ENCODE data around the gene STUM.

Gene STUM

DNA sequence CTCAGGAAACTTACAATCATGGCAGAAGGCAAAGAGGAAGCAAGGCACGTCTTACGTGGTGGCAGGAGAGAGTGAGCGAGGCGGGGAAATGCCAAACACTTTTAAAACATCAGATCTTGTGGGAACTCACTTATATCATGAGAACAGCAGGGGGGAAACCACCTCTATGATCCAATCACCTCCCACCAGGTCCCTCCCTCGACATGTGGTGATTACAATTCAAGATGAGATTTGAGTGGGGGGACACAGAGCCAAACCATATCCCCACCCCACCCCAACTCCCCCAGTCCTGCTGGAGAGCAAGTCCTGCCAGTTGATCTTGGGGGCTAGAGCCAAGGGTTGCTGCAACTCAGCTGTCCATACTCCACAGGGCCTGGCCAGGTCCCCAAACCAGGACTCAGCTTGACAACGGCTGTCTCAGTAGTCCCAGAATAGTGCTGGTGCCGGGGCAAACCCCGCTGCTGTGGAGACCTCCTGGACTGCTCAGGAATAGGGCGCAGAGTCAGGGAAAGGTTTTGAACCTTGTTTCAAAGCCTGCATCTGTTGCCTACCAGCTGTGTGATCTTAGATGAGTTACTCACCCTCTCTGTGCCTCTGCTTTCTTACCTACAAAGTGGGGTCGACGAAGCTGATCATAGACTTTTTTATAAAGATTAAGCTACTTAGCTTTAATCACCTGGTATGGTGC lies 79.5 kb downstream of the STUM start:
- no peaks in the 10 kb centered on the region for H3K27me3 ChIP-seq (ENCODE audit: insufficient read depth, low read length)
- no peaks in the 10 kb centered on the region for H3K4me1 ChIP-seq (ENCODE audit: control insufficient read depth in 1 of 2, insufficient read depth in 2 of 2, low read length in 2 of 2)
- no peak overlapping the region for H3K14ac ChIP-seq (ENCODE audit: low read length)
- no peak overlapping the region for H3K9ac ChIP-seq (ENCODE audit: low read length)
- no peak for DNase-seq
- no peak overlapping the region for H3K18ac ChIP-seq (ENCODE audit: low read length)
- no peak overlapping the region for H4K12ac ChIP-seq (ENCODE audit: low read depth, low read length)
- no peaks in the 10 kb centered on the region for H3K79me2 ChIP-seq (ENCODE audit: control insufficient read depth, insufficient read depth, low read length, poor library complexity)
- no peak overlapping the region for H2BK12ac ChIP-seq (ENCODE audit: low read length)
- H2AK5ac ChIP-seq (ENCODE audit: low read length), result no peak overlapping the region
- no peak overlapping the region for H4K8ac ChIP-seq (ENCODE audit: low read depth, low read length)
- H3K36me3 ChIP-seq (ENCODE audit: control insufficient read depth in 1 of 2, insufficient read depth in 2 of 2, low read length in 2 of 2), result no peaks in the 10 kb centered on the region
- no peak overlapping the region for H3K27ac ChIP-seq (ENCODE audit: low read depth, low read length)
- H3K4ac ChIP-seq (ENCODE audit: low read depth, low read length), result no peak overlapping the region
- no peaks in the 10 kb centered on the region for H3K9me3 ChIP-seq (ENCODE audit: insufficient read depth, low read depth, low read length)
- H2BK120ac ChIP-seq (ENCODE audit: insufficient read depth, low read length, poor library complexity), result no peak overlapping the region
- H2BK5ac ChIP-seq (ENCODE audit: low read depth, low read length, poor library complexity), result no peak overlapping the region
- H4K91ac ChIP-seq (ENCODE audit: low read depth, low read length), result no peak overlapping the region
- no CpG with 5 or more reads among the region's 11 CpGs for whole genome bisulfite sequencing (ENCODE audit: extremely low coverage, insufficient coverage, insufficient read length)
- H3K79me1 ChIP-seq (ENCODE audit: low read length), result no peaks in the 10 kb centered on the region
- H3K4me2 ChIP-seq (ENCODE audit: low read length), result no peak overlapping the region
- H2AFZ ChIP-seq (ENCODE audit: insufficient read depth, low read length, poor library complexity), result no peak overlapping the region
- H3K4me3 ChIP-seq (ENCODE audit: low read depth, low read length), result no peak overlapping the region
- H3K23ac ChIP-seq (ENCODE audit: low read length), result no peak overlapping the region

GRCh38 chr1:226628612-226629155 lies 80.1 kb downstream of the STUM start:
- Histone ChIP-seq H3K79me2 (ENCODE audit: control insufficient read depth, insufficient read depth, low read length, poor library complexity) (no peaks in the 10 kb centered on the region), H4K91ac (ENCODE audit: low read depth, low read length) (no peak overlapping the region)

GRCh38 chr1:226629210-226629895 lies 80.8 kb downstream of the STUM start:
- H3K27me3 ChIP-seq (ENCODE audit: insufficient read depth, low read length), result no peaks in the 10 kb centered on the region
- no peak for DNase-seq
- no peak overlapping the region for H3K14ac ChIP-seq (ENCODE audit: low read length)
- no peak overlapping the region for H3K9ac ChIP-seq (ENCODE audit: low read length)
- H2AFZ ChIP-seq (ENCODE audit: insufficient read depth, low read length, poor library complexity), result no peak overlapping the region
- no peak overlapping the region for H3K23ac ChIP-seq (ENCODE audit: low read length)
- no peak overlapping the region for H4K12ac ChIP-seq (ENCODE audit: low read depth, low read length)
- no peak overlapping the region for H4K8ac ChIP-seq (ENCODE audit: low read depth, low read length)
- no peaks in the 10 kb centered on the region for H3K9me3 ChIP-seq (ENCODE audit: insufficient read depth, low read depth, low read length)
- H4K91ac ChIP-seq (ENCODE audit: low read depth, low read length), result no peak overlapping the region
- no peaks in the 10 kb centered on the region for H3K36me3 ChIP-seq (ENCODE audit: control insufficient read depth in 1 of 2, insufficient read depth in 2 of 2, low read length in 2 of 2)
- H2BK5ac ChIP-seq (ENCODE audit: low read depth, low read length, poor library complexity), result no peak overlapping the region
- no peak overlapping the region for H3K4ac ChIP-seq (ENCODE audit: low read depth, low read length)
- no peak overlapping the region for H3K4me2 ChIP-seq (ENCODE audit: low read length)
- H2BK120ac ChIP-seq (ENCODE audit: insufficient read depth, low read length, poor library complexity), result no peak overlapping the region
- no peak overlapping the region for H2BK12ac ChIP-seq (ENCODE audit: low read length)
- no CpG with 5 or more reads among the region's 18 CpGs for WGBS (ENCODE audit: extremely low coverage, insufficient coverage, insufficient read length)
- H3K79me1 ChIP-seq (ENCODE audit: low read length), result no peaks in the 10 kb centered on the region
- no peaks in the 10 kb centered on the region for H3K79me2 ChIP-seq (ENCODE audit: control insufficient read depth, insufficient read depth, low read length, poor library complexity)
- H2AK5ac ChIP-seq (ENCODE audit: low read length), result no peak overlapping the region
- no peak overlapping the region for H3K27ac ChIP-seq (ENCODE audit: low read depth, low read length)
- H3K4me1 ChIP-seq (ENCODE audit: control insufficient read depth in 1 of 2, insufficient read depth in 2 of 2, low read length in 2 of 2), result no peaks in the 10 kb centered on the region
- no peak overlapping the region for H3K4me3 ChIP-seq (ENCODE audit: low read depth, low read length)
- no peak overlapping the region for H3K18ac ChIP-seq (ENCODE audit: low read length)

More at GRCh38 chr1:226628612-226629155, 80.1 kb downstream of the STUM start:
- H3K27me3 ChIP-seq (ENCODE audit: insufficient read depth, low read length), result no peaks in the 10 kb centered on the region
- H3K27ac ChIP-seq (ENCODE audit: low read depth, low read length), result no peak overlapping the region
- H2AFZ ChIP-seq (ENCODE audit: insufficient read depth, low read length, poor library complexity), result no peak overlapping the region
- H3K4me3 ChIP-seq (ENCODE audit: low read depth, low read length), result no peak overlapping the region
- H3K23ac ChIP-seq (ENCODE audit: low read length), result no peak overlapping the region
- no peak overlapping the region for H2AK5ac ChIP-seq (ENCODE audit: low read length)
- H2BK120ac ChIP-seq (ENCODE audit: insufficient read depth, low read length, poor library complexity), result no peak overlapping the region
- no peak overlapping the region for H3K14ac ChIP-seq (ENCODE audit: low read length)
- no peaks in the 10 kb centered on the region for H3K36me3 ChIP-seq (ENCODE audit: control insufficient read depth in 1 of 2, insufficient read depth in 2 of 2, low read length in 2 of 2)
- no peak for DNase-seq
- no peak overlapping the region for H3K18ac ChIP-seq (ENCODE audit: low read length)
- H2BK5ac ChIP-seq (ENCODE audit: low read depth, low read length, poor library complexity), result no peak overlapping the region
- no peaks in the 10 kb centered on the region for H3K9me3 ChIP-seq (ENCODE audit: insufficient read depth, low read depth, low read length)
- no peaks in the 10 kb centered on the region for H3K79me1 ChIP-seq (ENCODE audit: low read length)
- H3K4ac ChIP-seq (ENCODE audit: low read depth, low read length), result no peak overlapping the region
- H3K4me1 ChIP-seq (ENCODE audit: control insufficient read depth in 1 of 2, insufficient read depth in 2 of 2, low read length in 2 of 2), result no peaks in the 10 kb centered on the region
- no peak overlapping the region for H4K12ac ChIP-seq (ENCODE audit: low read depth, low read length)
- no peak overlapping the region for H3K4me2 ChIP-seq (ENCODE audit: low read length)
- no CpG with 5 or more reads among the region's 10 CpGs for WGBS (ENCODE audit: extremely low coverage, insufficient coverage, insufficient read length)
- H4K8ac ChIP-seq (ENCODE audit: low read depth, low read length), result no peak overlapping the region
- H2BK12ac ChIP-seq (ENCODE audit: low read length), result no peak overlapping the region
- H3K9ac ChIP-seq (ENCODE audit: low read length), result no peak overlapping the region

- H4K91ac ChIP-seq (ENCODE audit: low read depth, low read length), result no peak overlapping the region
- no peak overlapping the region for H3K4ac ChIP-seq (ENCODE audit: low read depth, low read length)
- no peak overlapping the region for H3K9ac ChIP-seq (ENCODE audit: low read length)
- H3K36me3 ChIP-seq (ENCODE audit: control insufficient read depth in 1 of 2, insufficient read depth in 2 of 2, low read length in 2 of 2), result no peaks in the 10 kb centered on the region
- no peak overlapping the region for H2BK12ac ChIP-seq (ENCODE audit: low read length)
- no peak overlapping the region for H3K4me3 ChIP-seq (ENCODE audit: low read depth, low read length)
- H3K18ac ChIP-seq (ENCODE audit: low read length), result no peak overlapping the region
- no peak for DNase-seq
- H3K4me2 ChIP-seq (ENCODE audit: low read length), result no peak overlapping the region
- H2AK5ac ChIP-seq (ENCODE audit: low read length), result no peak overlapping the region
- H2BK5ac ChIP-seq (ENCODE audit: low read depth, low read length, poor library complexity), result no peak overlapping the region
- no peak overlapping the region for H4K12ac ChIP-seq (ENCODE audit: low read depth, low read length)
- no peak overlapping the region for H3K23ac ChIP-seq (ENCODE audit: low read length)
- H2BK120ac ChIP-seq (ENCODE audit: insufficient read depth, low read length, poor library complexity), result no peak overlapping the region
- H2AFZ ChIP-seq (ENCODE audit: insufficient read depth, low read length, poor library complexity), result no peak overlapping the region
- no peak overlapping the region for H4K8ac ChIP-seq (ENCODE audit: low read depth, low read length)
- no peaks in the 10 kb centered on the region for H3K27me3 ChIP-seq (ENCODE audit: insufficient read depth, low read length)
- H3K27ac ChIP-seq (ENCODE audit: low read depth, low read length), result no peak overlapping the region
- no peaks in the 10 kb centered on the region for H3K79me2 ChIP-seq (ENCODE audit: control insufficient read depth, insufficient read depth, low read length, poor library complexity)
- no peaks in the 10 kb centered on the region for H3K9me3 ChIP-seq (ENCODE audit: insufficient read depth, low read depth, low read length)
- H3K4me1 ChIP-seq (ENCODE audit: control insufficient read depth in 1 of 2, insufficient read depth in 2 of 2, low read length in 2 of 2), result no peaks in the 10 kb centered on the region
- no peak overlapping the region for H3K14ac ChIP-seq (ENCODE audit: low read length)
- no peaks in the 10 kb centered on the region for H3K79me1 ChIP-seq (ENCODE audit: low read length)
- no CpG with 5 or more reads among the region's 6 CpGs for WGBS (ENCODE audit: extremely low coverage, insufficient coverage, insufficient read length)
Observed at GRCh38 chr1:226629896-226630550, 81.5 kb downstream of the STUM start.
